Erythroblast (primary cell): Measurements from ENCODE around the gene TOR1B.

Source experiments
- GATA1 ChIP-seq: IDR thresholded peaks from 2 replicates; pipeline ENCODE4 v1.6.1; 2011; ENCODE audit warnings: low read depth, mild to moderate bottlenecking, control low read depth, low read length, moderate library complexity
- POLR2A ChIP-seq: IDR thresholded peaks from 2 replicates; pipeline ENCODE4 v1.6.1; 2011; ENCODE audit warnings: mild to moderate bottlenecking, low read length

- TF ChIP-seq POLR2A, result no peak
- no peak for TF ChIP-seq GATA1
Observed at GRCh38 chr9:129777769-129778130, 25.2 kb upstream of the TOR1B start.
